ENCODE data around the gene SHMT2. TPM values are rescaled to one million over a fixed set of nuclear protein-coding genes. Genes with fewer than 3 reads are reported as not detected.

SHMT2 gene
- total RNA-seq, 1 donor from 2014 or later = 155 TPM

- DNase-seq (ENCODE audit: low read depth in 2 of 2) = no peak
These were observed 3.8 kb upstream of the SHMT2 start for GRCh38 chr12:57225680-57226210.

DNA sequence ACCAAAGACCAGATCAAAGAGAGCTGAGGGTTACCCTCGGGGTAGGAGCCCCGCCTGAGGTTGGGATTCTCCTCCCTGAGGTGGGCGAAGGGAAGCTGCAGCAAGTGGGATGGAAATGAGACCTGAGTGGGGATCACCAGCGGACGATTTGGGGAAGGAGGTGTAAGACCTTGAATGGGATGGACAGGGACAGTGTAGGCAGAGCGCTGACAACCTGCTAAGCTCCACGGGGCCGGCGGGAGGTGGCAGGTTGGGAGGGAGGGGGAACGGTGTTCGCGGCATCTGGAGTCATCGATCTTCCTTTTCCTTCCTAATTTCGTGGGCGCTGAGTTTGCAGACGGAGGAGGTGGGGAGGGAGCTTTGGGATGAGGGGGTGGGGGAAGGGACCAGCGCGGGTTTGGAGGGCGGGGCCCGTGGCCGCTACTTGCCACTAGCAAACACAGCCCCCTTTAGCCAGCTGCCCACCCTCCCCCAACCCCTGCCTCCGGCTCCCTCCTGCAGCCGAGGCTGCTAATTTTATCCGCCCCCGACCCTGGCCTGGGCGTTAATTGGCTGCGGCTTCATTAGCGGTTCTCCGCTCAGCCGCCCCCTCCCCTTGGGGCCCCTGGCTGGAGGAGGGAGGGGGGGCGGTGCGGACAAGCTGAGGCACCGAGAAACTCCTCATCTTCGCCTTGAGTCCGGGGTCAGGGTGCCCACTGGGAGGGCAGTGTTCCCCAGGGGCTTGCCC lies 2.8 kb upstream of the SHMT2 start:
- no peak for DNase-seq (ENCODE audit: low read depth in 2 of 2)

GRCh38 chr12:57227315-57228115 lies 2.0 kb upstream of the SHMT2 start:
- DNase-seq (ENCODE audit: low read depth in 2 of 2) = no peak

GRCh38 chr12:57229046-57229633 lies 371 bp upstream of the SHMT2 start:
- DNase-seq (ENCODE audit: low read depth in 2 of 2) = peak in 1 of 2 donors; percentile 22

- peak in 1 of 2 donors; percentile 17 for DNase-seq (ENCODE audit: low read depth in 2 of 2)
These were observed 1.1 kb downstream of the SHMT2 start for GRCh38 chr12:57230381-57231155.

GRCh38 chr12:57231276-57232021 lies 1.9 kb downstream of the SHMT2 start:
- DNase-seq (ENCODE audit: low read depth in 2 of 2) = no peak

- DNase-seq (ENCODE audit: low read depth in 2 of 2) = no peak
These were observed 2.7 kb downstream of the SHMT2 start for GRCh38 chr12:57232156-57232756.

DNA sequence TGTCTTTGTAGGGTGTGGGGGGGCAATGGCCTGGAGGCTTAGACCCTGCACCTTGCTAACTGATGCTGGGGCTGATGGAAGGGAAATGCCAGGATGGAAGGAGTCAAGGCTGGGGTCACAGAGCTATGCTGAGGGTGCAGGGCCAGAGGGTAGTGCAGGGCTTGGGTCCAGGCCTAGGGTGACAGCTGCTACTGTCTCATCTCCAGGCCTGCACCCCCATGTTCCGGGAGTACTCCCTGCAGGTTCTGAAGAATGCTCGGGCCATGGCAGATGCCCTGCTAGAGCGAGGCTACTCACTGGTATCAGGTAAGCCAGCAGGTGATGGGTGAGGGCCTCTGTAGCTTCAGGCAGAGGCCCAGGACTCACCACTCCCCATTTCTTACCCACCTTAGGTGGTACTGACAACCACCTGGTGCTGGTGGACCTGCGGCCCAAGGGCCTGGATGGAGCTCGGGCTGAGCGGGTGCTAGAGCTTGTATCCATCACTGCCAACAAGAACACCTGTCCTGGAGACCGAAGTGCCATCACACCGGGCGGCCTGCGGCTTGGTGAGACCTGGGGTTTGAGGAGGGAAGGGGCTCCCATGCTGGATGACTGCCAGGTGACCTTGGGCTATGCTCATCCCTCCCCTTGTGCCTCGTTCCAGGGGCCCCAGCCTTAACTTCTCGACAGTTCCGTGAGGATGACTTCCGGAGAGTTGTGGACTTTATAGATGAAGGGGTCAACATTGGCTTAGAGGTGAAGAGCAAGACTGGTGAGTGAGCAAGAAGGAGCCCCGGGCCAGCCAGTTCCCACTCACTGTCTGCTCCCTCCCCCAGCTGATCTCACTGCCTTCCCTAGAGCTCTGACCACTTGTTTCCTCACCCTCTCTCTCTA lies 4.1 kb downstream of the SHMT2 start:
- no peak for DNase-seq (ENCODE audit: low read depth in 2 of 2)

DNA sequence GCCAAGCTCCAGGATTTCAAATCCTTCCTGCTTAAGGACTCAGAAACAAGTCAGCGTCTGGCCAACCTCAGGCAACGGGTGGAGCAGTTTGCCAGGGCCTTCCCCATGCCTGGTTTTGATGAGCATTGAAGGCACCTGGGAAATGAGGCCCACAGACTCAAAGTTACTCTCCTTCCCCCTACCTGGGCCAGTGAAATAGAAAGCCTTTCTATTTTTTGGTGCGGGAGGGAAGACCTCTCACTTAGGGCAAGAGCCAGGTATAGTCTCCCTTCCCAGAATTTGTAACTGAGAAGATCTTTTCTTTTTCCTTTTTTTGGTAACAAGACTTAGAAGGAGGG lies 4.7 kb downstream of the SHMT2 start:
- no peak for DNase-seq (ENCODE audit: low read depth in 2 of 2)

GRCh38 chr12:57234571-57235016 lies 5.1 kb downstream of the SHMT2 start:
- no peak for DNase-seq (ENCODE audit: low read depth in 2 of 2)

- peak in 1 of 2 donors; percentile 47 for DNase-seq (ENCODE audit: low read depth in 2 of 2)
These were observed 5.7 kb downstream of the SHMT2 start for GRCh38 chr12:57235017-57235727.

GRCh38 chr12:57235728-57236131 lies 6.2 kb downstream of the SHMT2 start:
- DNase-seq (ENCODE audit: low read depth in 2 of 2) = no peak

DNA sequence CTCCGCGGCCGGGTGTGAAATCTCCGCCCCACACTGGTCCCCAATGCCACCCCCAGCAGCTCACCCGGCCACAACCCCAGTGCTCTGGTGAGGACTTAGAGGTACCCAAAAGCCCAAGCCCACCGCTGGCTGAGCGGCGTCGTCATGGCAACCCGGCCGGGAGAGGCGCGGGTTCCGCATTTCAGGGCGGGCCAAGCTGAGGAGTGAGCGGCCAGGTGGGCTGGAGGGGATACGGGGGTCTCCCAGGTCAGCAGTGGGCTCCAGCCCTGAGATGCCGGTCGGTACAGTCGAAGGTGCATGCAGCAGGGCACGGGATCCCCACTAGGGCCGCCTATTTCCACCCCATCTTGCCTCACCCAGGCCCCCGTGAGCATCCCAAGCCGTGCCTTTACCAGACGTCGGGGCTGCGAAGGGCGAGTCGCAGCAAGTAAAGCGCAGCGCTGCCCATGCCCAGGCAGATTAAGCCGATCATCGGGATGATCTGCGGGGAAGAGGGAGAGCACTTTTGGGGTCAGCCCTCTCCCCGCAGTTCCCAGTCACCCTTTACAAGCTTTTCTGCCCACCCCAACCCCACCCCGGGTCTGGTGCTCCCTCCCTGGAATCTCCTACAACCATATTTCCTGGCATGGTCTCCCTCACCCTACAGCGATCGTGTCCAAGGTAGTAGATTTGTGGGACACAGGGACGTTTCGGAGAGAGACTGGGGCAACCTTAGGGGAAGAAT lies 6.9 kb downstream of the SHMT2 start:
- DNase-seq (ENCODE audit: low read depth in 2 of 2) = no peak

DNA sequence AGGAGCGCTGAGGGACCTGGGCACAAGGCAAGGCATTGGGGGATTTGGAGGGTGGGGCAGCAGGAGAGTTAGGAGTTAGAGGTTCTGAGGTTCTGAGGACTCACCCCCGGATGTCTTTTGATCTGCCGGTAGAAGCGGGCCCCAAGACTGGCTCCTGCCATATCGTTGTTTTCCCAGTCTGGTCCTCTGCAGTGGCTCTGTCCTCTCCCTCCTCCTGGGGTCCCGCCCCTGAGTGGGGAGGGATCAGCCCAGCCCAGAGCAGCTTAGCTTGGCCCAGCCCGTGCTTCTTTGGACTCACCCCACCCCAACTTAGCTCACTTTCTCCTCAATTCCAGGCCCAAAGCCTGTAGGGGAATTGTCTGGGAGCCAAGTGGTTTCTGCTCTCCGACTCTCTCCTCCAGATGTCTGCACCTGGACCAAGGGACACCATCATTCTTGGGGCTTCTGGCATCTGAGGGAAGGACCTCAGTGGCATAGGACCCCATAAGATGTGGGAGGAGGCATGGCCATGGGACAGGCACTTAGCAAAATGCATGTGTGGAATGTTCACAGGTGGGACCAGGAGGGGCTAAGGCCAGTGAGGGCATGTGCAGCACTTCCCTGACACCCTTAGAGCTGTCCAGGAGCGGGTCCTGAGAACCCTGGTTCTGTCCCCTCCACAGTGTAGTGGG lies 7.5 kb downstream of the SHMT2 start:
- DNase-seq (ENCODE audit: low read depth in 2 of 2) = no peak

DNA sequence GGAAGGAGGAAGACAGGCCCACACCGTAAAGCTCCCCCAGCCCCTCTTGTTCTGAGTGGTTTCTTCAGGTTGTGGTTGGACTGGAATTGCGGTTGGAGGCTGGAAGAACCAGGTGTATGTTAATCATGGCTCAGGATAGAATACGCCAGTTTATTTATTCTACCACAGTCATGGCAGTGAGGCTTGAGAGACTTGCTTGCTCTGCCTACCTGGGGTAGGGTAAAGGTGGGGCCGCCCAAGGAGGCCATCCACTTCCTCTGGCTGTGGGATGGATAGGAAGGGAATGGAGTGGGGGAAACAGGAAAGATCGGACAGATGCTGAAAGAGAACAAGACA lies 8.1 kb downstream of the SHMT2 start:
- DNase-seq (ENCODE audit: low read depth in 2 of 2) = no peak

GRCh38 chr12:57237932-57238853 lies 8.7 kb downstream of the SHMT2 start:
- no peak for DNase-seq (ENCODE audit: low read depth in 2 of 2)
